ENCODE data around the gene ST3GAL3.

The ST3GAL3 gene

DNA sequence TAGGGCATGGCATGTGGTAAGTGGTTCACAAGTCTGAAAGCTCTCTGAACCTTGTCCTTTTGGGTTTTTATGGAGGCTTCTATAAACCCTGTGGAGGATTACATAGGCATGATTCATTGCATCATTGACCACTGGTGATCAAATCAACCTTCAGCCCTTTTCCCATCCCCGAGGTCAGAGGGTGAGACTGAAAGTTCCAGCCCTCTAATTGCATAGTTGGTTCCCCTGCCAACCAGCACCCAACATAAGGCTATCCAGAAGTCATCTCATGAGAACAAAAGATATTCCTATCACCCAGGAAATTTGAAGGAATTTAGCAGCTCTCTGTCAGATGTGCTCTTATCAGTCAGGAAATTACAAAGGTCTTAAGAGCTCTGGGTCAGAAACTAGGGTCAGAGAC is 136.8 kb downstream of the ST3GAL3 start:
- H3K23ac ChIP-seq (ENCODE audit: low read depth, low read length, poor library complexity), result no peak overlapping the region
- no peak overlapping the region for H4K91ac ChIP-seq (ENCODE audit: low read depth, low read length, poor library complexity)
- H2BK5ac ChIP-seq (ENCODE audit: low read length), result no peak overlapping the region
- H3K4me3 ChIP-seq (ENCODE audit: low read length in 2 of 2), result no peak overlapping the region
- H2BK15ac ChIP-seq (ENCODE audit: low read length), result no peak overlapping the region
- no peaks in the 10 kb centered on the region for H3K79me1 ChIP-seq (ENCODE audit: low read depth, low read length)
- no peak overlapping the region for H3K14ac ChIP-seq (ENCODE audit: low read length)
- H3K27ac ChIP-seq (replicated peaks; ENCODE audit: low read length), result no peak overlapping the region
- H3K4ac ChIP-seq (ENCODE audit: low read length), result no peak overlapping the region
- WGBS, 2 donors (ENCODE audit: extremely low coverage in 2 of 2, insufficient read length in 2 of 2, insufficient replicate concordance in 1 of 2), result no CpG with 5 or more reads among the region's 1 CpG
- peaks cover 3 to 22% of the 10 kb centered on the region in 2 donors for H3K9me3 ChIP-seq (replicated peaks in 1 of 2; ENCODE audit: control insufficient read depth in 2 of 2, insufficient read depth in 1 of 2, low read depth in 1 of 2, low read length in 2 of 2)
- H3K4me1 ChIP-seq (ENCODE audit: control insufficient read depth in 2 of 2, insufficient read depth in 1 of 2, low read depth in 1 of 2, low read length in 2 of 2), result no peaks in the 10 kb centered on the region
- no peak overlapping the region for H2BK12ac ChIP-seq (ENCODE audit: low read length)
- H3K4me2 ChIP-seq (ENCODE audit: insufficient read depth, low read length, poor library complexity, severe bottlenecking), result no peak overlapping the region
- H3K27me3 ChIP-seq (ENCODE audit: control insufficient read depth in 3 of 3, insufficient read depth in 3 of 3, low read depth in 1 of 3, low read length in 3 of 3), result no peaks in the 10 kb centered on the region
- H2BK120ac ChIP-seq (ENCODE audit: low read depth, low read length), result no peak overlapping the region
- peaks cover 2 to 39% of the 10 kb centered on the region in 2 donors for H3K36me3 ChIP-seq (replicated peaks in 1 of 2; ENCODE audit: control insufficient read depth in 2 of 2, insufficient read depth in 2 of 2, low read length in 2 of 2)
- no peak for DNase-seq (ENCODE audit: low spot score)
- no peak overlapping the region for H4K8ac ChIP-seq (ENCODE audit: low read depth, low read length)
- no peak overlapping the region for H3K18ac ChIP-seq (ENCODE audit: low read length)
- H2AFZ ChIP-seq (ENCODE audit: low read length), result no peak overlapping the region
- no peak overlapping the region for H3K9ac ChIP-seq (ENCODE audit: low read depth, low read length, poor library complexity)
- no peak overlapping the region for H2AK5ac ChIP-seq (ENCODE audit: low read depth, low read length)

DNA sequence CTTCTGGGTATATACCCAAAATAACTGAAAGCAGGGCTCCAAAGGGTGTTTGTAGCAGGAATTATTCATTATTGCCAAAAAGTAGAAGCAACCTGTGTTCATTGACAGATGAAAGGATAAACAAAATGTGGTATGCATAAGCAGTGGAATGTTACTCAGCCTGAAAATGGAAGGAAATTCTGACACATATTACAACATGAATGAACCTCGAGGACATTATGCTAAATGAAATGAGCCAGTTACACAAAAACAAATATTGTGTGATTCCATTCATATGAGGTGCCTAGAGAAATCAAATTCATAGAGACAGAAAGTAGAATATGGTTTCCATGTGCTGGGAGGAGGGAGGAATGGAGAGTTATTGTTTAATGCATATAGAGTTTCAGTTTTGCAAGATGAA is 140.0 kb downstream of the ST3GAL3 start:
- H3K4me1 ChIP-seq (ENCODE audit: control insufficient read depth in 2 of 2, insufficient read depth in 1 of 2, low read depth in 1 of 2, low read length in 2 of 2), result no peaks in the 10 kb centered on the region
- H3K9me3 ChIP-seq (replicated peaks in 1 of 2; ENCODE audit: control insufficient read depth in 2 of 2, insufficient read depth in 1 of 2, low read depth in 1 of 2, low read length in 2 of 2), result peaks cover 0 to 16% of the 10 kb centered on the region in 2 donors

DNA sequence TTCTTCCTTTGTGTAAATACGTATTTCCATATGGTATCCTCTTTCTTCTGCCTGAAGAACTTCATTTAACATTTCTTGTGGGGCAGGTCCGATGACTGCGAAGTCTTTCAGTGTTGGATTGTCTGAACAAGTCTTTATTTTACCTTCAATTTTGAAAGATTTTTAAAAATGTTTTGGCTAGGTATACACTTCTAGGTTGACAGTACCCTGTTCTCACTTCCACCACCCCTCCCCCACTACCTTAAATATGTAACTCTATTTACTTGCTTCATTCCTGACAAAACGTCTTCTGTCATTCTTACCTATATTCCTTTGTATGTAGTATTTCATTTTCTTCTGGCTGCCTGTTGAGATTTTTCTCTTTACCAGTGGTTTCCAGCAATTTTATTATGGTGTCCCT is 140.5 kb downstream of the ST3GAL3 start:
- no peak overlapping the region for H2BK120ac ChIP-seq (ENCODE audit: low read depth, low read length)
- H3K79me1 ChIP-seq (ENCODE audit: low read depth, low read length), result no peaks in the 10 kb centered on the region
- no CpG with 5 or more reads among the region's 4 CpGs for WGBS, 2 donors (ENCODE audit: extremely low coverage in 2 of 2, insufficient read length in 2 of 2, insufficient replicate concordance in 1 of 2)
- H3K4me3 ChIP-seq (ENCODE audit: low read length in 2 of 2), result no peak overlapping the region
- no peaks in the 10 kb centered on the region for H3K4me1 ChIP-seq (ENCODE audit: control insufficient read depth in 2 of 2, insufficient read depth in 1 of 2, low read depth in 1 of 2, low read length in 2 of 2)
- H3K36me3 ChIP-seq (replicated peaks in 1 of 2; ENCODE audit: control insufficient read depth in 2 of 2, insufficient read depth in 2 of 2, low read length in 2 of 2), result peaks cover 2 to 13% of the 10 kb centered on the region in 2 donors
- no peak overlapping the region for H3K9ac ChIP-seq (ENCODE audit: low read depth, low read length, poor library complexity)
- H2BK5ac ChIP-seq (ENCODE audit: low read length), result no peak overlapping the region
- H3K4ac ChIP-seq (ENCODE audit: low read length), result no peak overlapping the region
- no peak overlapping the region for H2BK12ac ChIP-seq (ENCODE audit: low read length)
- no peak overlapping the region for H2AK5ac ChIP-seq (ENCODE audit: low read depth, low read length)
- H3K14ac ChIP-seq (ENCODE audit: low read length), result no peak overlapping the region
- H4K8ac ChIP-seq (ENCODE audit: low read depth, low read length), result no peak overlapping the region
- no peak for DNase-seq (ENCODE audit: low spot score)
- no peak overlapping the region for H4K91ac ChIP-seq (ENCODE audit: low read depth, low read length, poor library complexity)
- H3K27ac ChIP-seq (replicated peaks; ENCODE audit: low read length), result no peak overlapping the region
- H3K23ac ChIP-seq (ENCODE audit: low read depth, low read length, poor library complexity), result no peak overlapping the region
- H2AFZ ChIP-seq (ENCODE audit: low read length), result no peak overlapping the region
- peaks cover 0 to 11% of the 10 kb centered on the region in 2 donors for H3K9me3 ChIP-seq (replicated peaks in 1 of 2; ENCODE audit: control insufficient read depth in 2 of 2, insufficient read depth in 1 of 2, low read depth in 1 of 2, low read length in 2 of 2)
- no peak overlapping the region for H2BK15ac ChIP-seq (ENCODE audit: low read length)
- no peak overlapping the region for H3K4me2 ChIP-seq (ENCODE audit: insufficient read depth, low read length, poor library complexity, severe bottlenecking)
- no peak overlapping the region for H3K18ac ChIP-seq (ENCODE audit: low read length)
- H3K27me3 ChIP-seq (ENCODE audit: control insufficient read depth in 3 of 3, insufficient read depth in 3 of 3, low read depth in 1 of 3, low read length in 3 of 3), result no peaks in the 10 kb centered on the region

More for the DNA sequence above, 140.0 kb downstream of the ST3GAL3 start:
- H3K79me1 ChIP-seq (ENCODE audit: low read depth, low read length), result no peaks in the 10 kb centered on the region
- H3K23ac ChIP-seq (ENCODE audit: low read depth, low read length, poor library complexity), result no peak overlapping the region
- no peak overlapping the region for H2BK120ac ChIP-seq (ENCODE audit: low read depth, low read length)
- H3K14ac ChIP-seq (ENCODE audit: low read length), result no peak overlapping the region
- no peak overlapping the region for H3K4ac ChIP-seq (ENCODE audit: low read length)
- H2BK15ac ChIP-seq (ENCODE audit: low read length), result no peak overlapping the region
- no peaks in the 10 kb centered on the region for H3K27me3 ChIP-seq (ENCODE audit: control insufficient read depth in 3 of 3, insufficient read depth in 3 of 3, low read depth in 1 of 3, low read length in 3 of 3)
- no peak overlapping the region for H2AFZ ChIP-seq (ENCODE audit: low read length)
- H2AK5ac ChIP-seq (ENCODE audit: low read depth, low read length), result no peak overlapping the region
- no peak overlapping the region for H2BK5ac ChIP-seq (ENCODE audit: low read length)
- H2BK12ac ChIP-seq (ENCODE audit: low read length), result no peak overlapping the region
- no peak overlapping the region for H3K4me3 ChIP-seq (ENCODE audit: low read length in 2 of 2)
- H3K4me2 ChIP-seq (ENCODE audit: insufficient read depth, low read length, poor library complexity, severe bottlenecking), result no peak overlapping the region
- no peak for DNase-seq (ENCODE audit: low spot score)
- peaks cover 2 to 16% of the 10 kb centered on the region in 2 donors for H3K36me3 ChIP-seq (replicated peaks in 1 of 2; ENCODE audit: control insufficient read depth in 2 of 2, insufficient read depth in 2 of 2, low read length in 2 of 2)
- no peak overlapping the region for H3K18ac ChIP-seq (ENCODE audit: low read length)
- WGBS, 2 donors (ENCODE audit: extremely low coverage in 2 of 2, insufficient read length in 2 of 2, insufficient replicate concordance in 1 of 2), result no CpG with 5 or more reads among the region's 1 CpG
- H3K9ac ChIP-seq (ENCODE audit: low read depth, low read length, poor library complexity), result no peak overlapping the region
- no peak overlapping the region for H4K8ac ChIP-seq (ENCODE audit: low read depth, low read length)
- no peak overlapping the region for H4K91ac ChIP-seq (ENCODE audit: low read depth, low read length, poor library complexity)
- H3K27ac ChIP-seq (replicated peaks; ENCODE audit: low read length), result no peak overlapping the region

DNA sequence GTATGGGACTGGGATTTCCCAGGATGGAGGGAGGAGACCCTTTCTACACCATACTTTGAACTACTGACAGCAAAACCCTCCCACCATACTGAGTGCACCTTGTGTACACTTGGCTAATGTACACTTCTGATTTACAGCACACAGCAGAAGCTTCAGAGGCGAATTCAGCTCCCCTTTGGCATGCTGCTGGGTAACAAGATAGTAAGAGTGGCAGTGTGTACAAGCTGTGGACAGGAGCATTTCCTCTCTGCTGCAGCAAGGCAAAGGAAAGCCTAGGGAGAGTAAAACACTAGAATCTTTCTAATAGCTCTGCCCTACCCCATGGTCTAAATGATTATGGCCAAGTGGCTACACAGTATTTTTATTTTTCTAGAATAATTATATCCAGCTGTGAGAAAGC is 142.3 kb downstream of the ST3GAL3 start:
- no peak overlapping the region for H2BK15ac ChIP-seq (ENCODE audit: low read length)
- DNase-seq (ENCODE audit: low spot score), result no peak
- no CpG with 5 or more reads among the region's 1 CpG for WGBS, 2 donors (ENCODE audit: extremely low coverage in 2 of 2, insufficient read length in 2 of 2, insufficient replicate concordance in 1 of 2)

More for the DNA sequence above, 142.3 kb downstream of the ST3GAL3 start:
- Histone ChIP-seq H3K36me3 (replicated peaks in 1 of 2; ENCODE audit: control insufficient read depth in 2 of 2, insufficient read depth in 2 of 2, low read length in 2 of 2) (peaks cover 2% of the 10 kb centered on the region in 2 donors), H3K18ac (ENCODE audit: low read length) (no peak overlapping the region), H3K4me2 (ENCODE audit: insufficient read depth, low read length, poor library complexity, severe bottlenecking) (no peak overlapping the region), H3K4me1 (ENCODE audit: control insufficient read depth in 2 of 2, insufficient read depth in 1 of 2, low read depth in 1 of 2, low read length in 2 of 2) (no peaks in the 10 kb centered on the region), H4K8ac (ENCODE audit: low read depth, low read length) (no peak overlapping the region), H4K91ac (ENCODE audit: low read depth, low read length, poor library complexity) (no peak overlapping the region), H3K4ac (ENCODE audit: low read length) (no peak overlapping the region), H2AK5ac (ENCODE audit: low read depth, low read length) (no peak overlapping the region), H3K27me3 (ENCODE audit: control insufficient read depth in 3 of 3, insufficient read depth in 3 of 3, low read depth in 1 of 3, low read length in 3 of 3) (no peaks in the 10 kb centered on the region), H3K79me1 (ENCODE audit: low read depth, low read length) (no peaks in the 10 kb centered on the region), H2BK120ac (ENCODE audit: low read depth, low read length) (no peak overlapping the region), H3K14ac (ENCODE audit: low read length) (peak overlapping the region; percentile 14), H3K9ac (ENCODE audit: low read depth, low read length, poor library complexity) (no peak overlapping the region), H2BK5ac (ENCODE audit: low read length) (no peak overlapping the region), H3K4me3 (ENCODE audit: low read length in 2 of 2) (no peak overlapping the region), H2AFZ (ENCODE audit: low read length) (no peak overlapping the region), H3K9me3 (replicated peaks in 1 of 2; ENCODE audit: control insufficient read depth in 2 of 2, insufficient read depth in 1 of 2, low read depth in 1 of 2, low read length in 2 of 2) (peaks cover 0 to 2% of the 10 kb centered on the region in 2 donors), H3K23ac (ENCODE audit: low read depth, low read length, poor library complexity) (no peak overlapping the region), H3K27ac (replicated peaks; ENCODE audit: low read length) (no peak overlapping the region), H2BK12ac (ENCODE audit: low read length) (no peak overlapping the region)
